Sciatic nerve (tissue), 2 donors: ENCODE data around the gene RAVER1. TPM values are rescaled to one million over a fixed set of nuclear protein-coding genes. Genes with fewer than 3 reads are reported as not detected.
"Not testable (repeated sequence)": the region's sequence is repeated elsewhere in the genome, so short reads cannot be mapped to it uniquely, and the experiment has no call there.

Experiments used
- ATAC-seq: fragments of 200-7000 bp; cut with Tn5 transposase; one replicate; pipeline ENCODE4 v1.9.1; 2020; ENCODE audit warnings: mild to moderate bottlenecking, moderate library complexity
- DNase-seq: peaks from one replicate; pipeline ENCODE4 v3.0.0-alpha.2; 2020; ENCODE audit warnings: low spot score
- intact Hi-C: fragments of 100-400 bp; cut with DNase I; formaldehyde crosslinking; loops from one replicate; pipeline ENCODE4 v1.14.2; 2022
- total RNA-seq: library from RNA; stranded (reverse); fragmentation: NEBNext Ultra II Directional; extraction: Animal tissue kit (Norgen Biotek cat#: 25700); gene quantifications from one replicate; pipeline ENCODE4 v1.2.1, GENCODE V29; 2021
- donor health status: DM: no; HTN: no; CAD: no.
- donor health status: DM: no; HTN: no; CAD: no.

RAVER1 gene
- total RNA-seq, 1 donor from 2014 or later: 20.3 TPM

DNA sequence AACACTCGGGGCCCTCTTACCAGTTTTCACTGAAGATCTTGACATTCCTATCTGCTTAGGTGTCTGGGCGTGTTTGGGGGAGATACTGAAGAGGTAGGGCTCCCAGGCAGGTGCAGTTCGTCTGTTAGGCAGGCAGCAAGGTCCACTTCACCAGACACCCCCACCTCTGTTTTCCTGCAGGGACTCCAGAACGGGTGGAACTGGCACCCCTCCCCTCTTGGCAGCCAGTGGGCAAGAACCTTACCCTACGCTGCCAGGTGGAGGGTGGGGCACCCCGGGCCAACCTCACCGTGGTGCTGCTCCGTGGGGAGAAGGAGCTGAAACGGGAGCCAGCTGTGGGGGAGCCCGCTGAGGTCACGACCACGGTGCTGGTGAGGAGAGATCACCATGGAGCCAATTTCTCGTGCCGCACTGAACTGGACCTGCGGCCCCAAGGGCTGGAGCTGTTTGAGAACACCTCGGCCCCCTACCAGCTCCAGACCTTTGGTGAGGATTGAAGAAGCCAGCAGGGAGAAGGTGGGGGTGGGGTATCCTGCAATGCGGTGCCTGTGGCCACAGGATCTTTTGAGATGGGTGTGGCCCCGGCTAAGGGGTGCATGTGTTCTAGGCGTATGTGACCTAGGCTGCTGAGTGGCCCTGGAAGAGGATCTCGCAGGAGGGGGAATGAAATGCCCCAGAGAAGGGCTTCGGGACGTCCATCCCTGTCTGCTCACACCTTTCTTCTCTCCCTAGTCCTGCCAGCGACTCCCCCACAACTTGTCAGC, 49.8 kb downstream of the RAVER1 start:
- intact Hi-C loops: no loop called here
- ATAC-seq: no peak
- DNase-seq: no peak

DNA sequence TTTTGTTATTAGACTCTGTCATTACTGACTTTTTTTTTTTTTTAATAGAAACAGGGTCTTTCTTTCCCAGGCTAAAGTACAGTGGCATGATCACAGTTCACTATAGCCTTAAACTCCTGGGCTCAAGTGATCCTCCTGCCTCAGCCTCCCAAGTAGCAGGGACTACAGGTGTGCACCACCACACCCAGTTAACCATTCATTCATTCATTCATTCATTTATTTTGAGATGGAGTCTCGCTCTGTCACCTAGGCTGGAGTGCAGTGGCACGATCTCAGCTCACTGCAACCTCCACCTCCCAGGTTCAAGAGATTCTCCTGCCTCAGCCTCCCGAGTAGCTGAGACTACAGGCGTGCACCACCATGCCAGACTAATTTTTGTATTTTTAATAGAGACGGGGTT, 51.3 kb downstream of the RAVER1 start:
- DNase-seq, ATAC-seq, intact Hi-C loops: not testable (repeated sequence)

DNA sequence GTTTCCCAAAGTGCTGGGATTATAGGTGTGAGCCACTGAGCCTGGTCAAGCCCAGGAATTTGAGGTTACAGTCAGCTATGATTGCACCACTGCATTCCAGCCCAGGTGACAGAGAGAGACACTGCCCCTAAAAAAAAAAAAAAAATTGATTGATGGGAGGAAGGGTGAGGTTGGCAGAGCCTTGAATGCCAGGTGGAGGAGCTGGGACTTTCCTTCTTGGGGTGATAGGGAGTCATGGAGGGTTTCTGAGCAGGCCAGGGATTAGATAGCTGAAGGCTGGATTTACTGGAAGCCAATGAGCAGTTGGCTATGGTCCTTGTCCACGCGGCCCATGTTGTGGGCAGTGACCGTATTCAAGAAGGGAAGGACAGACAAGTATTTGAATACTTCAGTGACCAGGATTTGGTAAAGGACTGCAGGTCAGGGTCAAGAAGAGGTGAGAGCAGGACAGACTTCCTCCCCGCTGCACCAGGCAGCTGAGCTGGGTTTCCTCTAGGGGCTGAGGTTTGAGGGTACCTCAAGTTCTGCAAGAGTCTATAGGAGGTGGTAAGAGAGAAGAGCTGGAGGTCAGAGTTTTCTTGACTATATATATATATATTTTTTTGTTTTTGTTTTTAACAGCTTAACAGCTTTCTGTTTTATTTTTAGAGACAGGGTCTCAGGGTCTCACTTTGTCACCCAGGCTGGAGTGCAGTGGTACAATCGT, 53.4 kb downstream of the RAVER1 start:
- ATAC-seq (no peak), DNase-seq (no peak)
- intact Hi-C loops: no loop called here

DNA sequence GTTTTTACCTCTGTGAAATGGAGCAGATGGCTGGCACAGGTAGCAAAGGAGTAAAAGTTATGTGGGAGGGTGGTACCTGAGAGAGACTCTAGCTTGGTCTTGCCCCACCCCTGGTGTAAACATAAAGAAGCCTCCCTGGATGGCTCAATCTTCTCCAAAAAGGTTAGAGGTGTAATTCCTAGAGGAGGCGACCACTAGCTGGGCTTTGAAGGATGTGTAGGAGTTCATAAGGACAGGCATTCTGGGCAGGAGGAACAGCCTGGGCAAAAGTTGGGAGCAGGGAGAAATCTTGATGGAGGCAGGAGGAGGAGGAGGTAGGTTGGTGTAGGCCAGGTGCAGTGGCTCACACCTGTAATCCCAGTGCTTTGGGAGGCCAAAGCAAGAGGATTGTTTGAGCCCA, 54.4 kb downstream of the RAVER1 start:
- no peak for ATAC-seq
- intact Hi-C loops: no loop called here
- DNase-seq: no peak

DNA sequence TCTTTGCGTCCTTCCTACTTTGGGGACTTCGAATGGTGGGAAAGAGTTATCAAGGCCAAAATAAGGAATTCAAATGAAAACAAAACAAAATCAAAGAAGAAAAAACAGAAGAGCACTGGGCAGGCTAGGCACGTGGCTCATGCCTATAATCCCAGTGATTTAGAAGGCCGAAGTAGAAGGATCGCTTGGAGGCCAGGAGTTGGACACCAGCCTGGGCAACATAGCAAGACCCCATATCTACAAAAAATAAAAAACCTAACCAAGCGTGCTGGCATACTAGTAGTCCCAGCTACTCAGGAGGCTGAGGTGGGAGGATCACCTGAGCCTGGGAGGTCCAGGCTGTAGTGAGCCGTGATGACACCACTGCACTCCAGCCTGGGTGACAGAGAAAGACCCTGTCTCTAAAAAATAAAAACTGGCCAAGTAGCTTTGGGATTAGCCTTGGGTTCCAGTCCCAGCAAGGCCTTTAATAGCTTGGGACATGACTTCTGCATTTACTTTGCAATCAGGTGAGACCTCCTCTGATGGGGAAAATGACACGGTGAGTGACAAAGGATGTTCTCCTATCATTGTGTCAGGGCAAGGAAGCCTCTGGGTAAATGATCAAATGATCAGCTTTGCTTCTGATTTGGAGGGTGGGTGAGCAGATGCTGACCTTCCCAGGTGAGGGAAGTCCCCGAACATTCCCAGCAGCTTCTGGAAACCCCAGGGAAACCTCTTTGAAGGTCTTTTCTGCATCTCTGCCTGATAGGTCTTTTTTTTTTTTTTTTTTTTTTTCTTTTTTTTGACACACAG, 55.3 kb downstream of the RAVER1 start:
- ATAC-seq (no peak), DNase-seq (no peak)
- intact Hi-C loops: no loop called here

DNA sequence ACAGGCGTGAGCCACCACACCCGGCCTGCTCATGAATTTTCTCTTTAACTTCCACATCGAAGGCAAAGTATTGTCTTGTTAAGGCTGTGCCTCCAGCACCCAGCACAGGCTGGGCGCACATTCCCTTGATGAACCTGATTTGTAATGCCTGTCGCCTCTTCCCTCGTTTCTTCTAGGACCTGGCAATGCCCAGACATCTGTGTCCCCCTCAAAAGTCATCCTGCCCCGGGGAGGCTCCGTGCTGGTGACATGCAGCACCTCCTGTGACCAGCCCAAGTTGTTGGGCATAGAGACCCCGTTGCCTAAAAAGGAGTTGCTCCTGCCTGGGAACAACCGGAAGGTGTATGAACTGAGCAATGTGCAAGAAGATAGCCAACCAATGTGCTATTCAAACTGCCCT, 58.7 kb downstream of the RAVER1 start:
- intact Hi-C loops: no loop called here
- ATAC-seq: no peak
- DNase-seq: no peak

DNA sequence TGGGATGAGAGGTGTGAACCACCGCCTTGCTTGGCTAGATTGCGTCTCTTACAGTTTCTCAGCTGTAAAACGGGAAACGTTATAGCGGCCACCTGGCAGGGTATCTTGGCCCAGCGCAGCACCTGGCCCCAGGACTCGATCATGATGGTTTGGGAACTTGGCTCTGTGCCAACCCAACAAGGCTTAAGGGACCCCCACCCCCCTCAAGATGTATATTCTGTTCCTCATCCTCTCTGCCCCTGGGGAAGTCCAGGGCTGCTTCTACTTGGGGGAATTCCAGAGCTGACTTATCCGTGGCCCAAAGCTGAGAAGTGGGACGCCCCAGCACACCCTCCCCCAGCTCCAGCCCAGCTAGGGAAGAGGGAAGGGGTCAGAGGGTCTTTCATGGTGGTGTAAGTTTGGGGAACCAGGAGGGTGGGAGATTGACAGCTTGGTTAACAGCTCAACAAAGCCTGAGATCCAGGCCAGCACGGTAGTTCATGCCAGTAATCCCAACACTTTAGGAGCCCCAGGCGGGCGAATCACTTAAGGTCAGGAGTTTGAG, 61.7 kb downstream of the RAVER1 start:
- peak; percentile 4 for ATAC-seq
- no peak for DNase-seq
- intact Hi-C loops: no loop called here

DNA sequence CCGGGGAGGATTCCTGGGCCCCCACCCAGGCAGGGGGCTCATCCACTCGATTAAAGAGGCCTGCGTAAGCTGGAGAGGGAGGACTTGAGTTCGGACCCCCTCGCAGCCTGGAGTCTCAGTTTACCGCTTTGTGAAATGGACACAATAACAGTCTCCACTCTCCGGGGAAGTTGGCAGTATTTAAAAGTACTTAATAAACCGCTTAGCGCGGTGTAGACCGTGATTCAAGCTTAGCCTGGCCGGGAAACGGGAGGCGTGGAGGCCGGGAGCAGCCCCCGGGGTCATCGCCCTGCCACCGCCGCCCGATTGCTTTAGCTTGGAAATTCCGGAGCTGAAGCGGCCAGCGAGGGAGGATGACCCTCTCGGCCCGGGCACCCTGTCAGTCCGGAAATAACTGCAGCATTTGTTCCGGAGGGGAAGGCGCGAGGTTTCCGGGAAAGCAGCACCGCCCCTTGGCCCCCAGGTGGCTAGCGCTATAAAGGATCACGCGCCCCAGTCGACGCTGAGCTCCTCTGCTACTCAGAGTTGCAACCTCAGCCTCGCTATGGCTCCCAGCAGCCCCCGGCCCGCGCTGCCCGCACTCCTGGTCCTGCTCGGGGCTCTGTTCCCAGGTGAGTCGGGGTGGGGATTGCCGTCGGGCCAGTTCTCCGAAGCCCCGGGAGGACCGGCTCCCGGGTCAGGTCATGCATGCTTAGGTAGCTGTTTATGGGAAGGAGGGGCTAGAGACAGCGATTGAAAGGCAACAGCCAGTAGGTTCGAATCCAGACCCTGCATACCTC, 62.5 kb downstream of the RAVER1 start, which contains the start of gene ICAM1:
TSS of gene ICAM1 (plus strand) at position 505 of the 779 bp plus-strand sequence. CDS start at position 545, 40 bp downstream.
- ATAC-seq (peak; percentile 83), DNase-seq (peak; percentile 93)
- intact Hi-C loops: no loop called here

DNA sequence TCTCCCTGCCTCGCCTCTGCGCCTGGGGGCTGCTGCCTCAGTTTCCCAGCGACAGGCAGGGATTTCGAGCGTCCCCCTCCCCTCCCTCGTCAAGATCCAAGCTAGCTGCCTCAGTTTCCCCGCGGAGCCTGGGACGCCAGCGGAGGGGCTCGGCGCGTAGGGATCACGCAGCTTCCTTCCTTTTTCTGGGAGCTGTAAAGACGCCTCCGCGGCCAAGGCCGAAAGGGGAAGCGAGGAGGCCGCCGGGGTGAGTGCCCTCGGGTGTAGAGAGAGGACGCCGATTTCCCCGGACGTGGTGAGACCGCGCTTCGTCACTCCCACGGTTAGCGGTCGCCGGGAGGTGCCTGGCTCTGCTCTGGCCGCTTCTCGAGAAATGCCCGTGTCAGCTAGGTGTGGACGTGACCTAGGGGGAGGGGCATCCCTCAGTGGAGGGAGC, 63.1 kb downstream of the RAVER1 start:
- ATAC-seq (peak; percentile 73), DNase-seq (peak; percentile 85)
- intact Hi-C loops: no loop called here

DNA sequence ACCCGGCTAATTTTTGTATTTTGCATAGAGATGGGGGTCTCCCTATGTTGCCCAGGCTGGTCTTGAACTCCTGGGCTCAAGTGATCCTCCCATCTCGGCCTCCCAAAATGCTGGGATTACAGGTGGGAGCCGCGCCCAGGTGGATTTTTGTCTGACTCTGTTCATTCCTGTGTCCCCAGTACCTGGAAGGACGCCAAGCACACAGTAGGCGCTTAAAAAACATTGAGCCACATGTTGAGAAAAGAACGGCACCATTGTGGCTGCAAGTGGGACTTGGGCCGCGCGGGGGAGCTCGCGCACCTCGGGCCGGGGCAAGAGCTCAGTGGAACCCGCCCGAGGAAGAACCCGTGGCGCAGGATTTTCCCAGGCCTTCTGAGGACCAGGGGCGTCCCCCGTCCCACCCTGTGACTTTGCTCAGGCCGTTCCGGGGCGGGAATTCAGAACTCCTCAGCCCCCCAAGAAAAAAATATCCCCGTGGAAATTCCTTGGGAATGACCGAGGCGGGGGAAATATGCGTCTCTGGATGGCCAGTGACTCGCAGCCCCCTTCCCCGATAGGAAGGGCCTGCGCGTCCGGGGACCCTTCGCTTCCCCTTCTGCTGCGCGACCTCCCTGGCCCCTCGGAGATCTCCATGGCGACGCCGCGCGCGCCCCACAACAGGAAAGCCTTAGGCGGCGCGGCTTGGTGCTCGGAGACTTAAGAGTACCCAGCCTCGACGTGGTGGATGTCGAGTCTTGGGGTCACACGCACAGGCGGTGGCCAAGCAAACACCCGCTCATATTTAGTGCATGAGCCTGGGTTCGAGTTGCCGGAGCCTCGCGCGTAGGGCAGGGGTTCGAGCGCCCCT, 63.8 kb downstream of the RAVER1 start:
- ATAC-seq: peak; percentile 88
- intact Hi-C loops: loop anchor here (5.0 kb wide), 1 partner anchor 123 kb away; no protein-coding TSS in a partner anchor

DNA sequence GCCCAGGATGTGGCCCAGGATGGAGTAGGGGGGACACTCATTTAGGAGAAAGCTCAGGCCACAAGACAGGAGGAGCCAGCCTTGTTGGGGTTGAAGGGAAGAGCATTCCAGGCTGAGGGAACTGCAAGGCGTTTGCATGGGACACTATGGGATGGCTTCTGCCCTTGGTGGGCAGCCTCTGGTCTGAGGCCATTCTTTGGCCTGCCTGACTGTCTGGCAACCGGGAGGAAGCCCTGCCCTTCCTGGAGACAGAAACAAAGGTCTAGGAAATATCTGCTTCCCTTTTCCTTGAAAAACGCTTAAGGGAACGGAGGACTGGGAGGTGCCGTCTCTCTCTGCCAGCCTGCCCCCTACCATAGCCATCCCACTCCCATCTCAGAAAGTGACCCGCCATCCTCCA, 65.3 kb downstream of the RAVER1 start:
- intact Hi-C loops: loop anchor here (5.0 kb wide), 1 partner anchor 124 kb away; no protein-coding TSS in a partner anchor
- ATAC-seq: no peak

More for the DNA sequence above, 63.8 kb downstream of the RAVER1 start:
- peak; percentile 93 for DNase-seq

DNA sequence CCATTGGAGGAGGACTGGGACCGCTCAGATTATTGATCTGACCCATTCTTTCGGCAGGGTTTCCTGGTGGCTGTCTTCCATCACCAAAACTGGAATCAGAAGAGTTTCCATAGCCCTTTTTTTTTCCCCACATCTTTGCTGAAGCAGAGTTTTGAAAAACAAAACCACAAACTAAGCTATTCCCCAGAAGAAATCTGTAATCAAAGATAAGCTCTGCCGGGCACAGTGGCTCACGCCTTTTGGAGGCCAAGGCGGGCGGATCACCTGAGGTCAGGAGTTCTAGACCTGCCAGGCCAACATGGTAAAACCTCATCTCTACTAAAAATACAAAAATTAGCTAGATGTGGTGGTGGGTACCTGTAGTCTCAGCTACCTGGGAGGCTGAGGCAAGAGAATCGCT, 66.6 kb downstream of the RAVER1 start:
- ATAC-seq (no peak), DNase-seq (no peak)
- intact Hi-C loops: loop anchor here (5.0 kb wide), 1 partner anchor 126 kb away; no protein-coding TSS in a partner anchor

More for the DNA sequence above, 65.3 kb downstream of the RAVER1 start:
- DNase-seq: no peak

Other genes with a start within 250 kb of the RAVER1 start
- 47.0 TPM for gene SHFL, start 247.2 kb downstream of the RAVER1 start, total RNA-seq
- gene ANGPTL6, start 230.9 kb downstream of the RAVER1 start, total RNA-seq: not detected
- 31.3 TPM for gene PPAN, start 227.2 kb downstream of the RAVER1 start, total RNA-seq
- 9.9 TPM for gene P2RY11, start 221.8 kb downstream of the RAVER1 start, total RNA-seq
- 155 TPM for gene EIF3G, start 213.6 kb downstream of the RAVER1 start, total RNA-seq
- 70.8 TPM for gene DNMT1, start 138.6 kb downstream of the RAVER1 start, total RNA-seq
- 15.9 TPM for gene S1PR2, start 102.2 kb downstream of the RAVER1 start, total RNA-seq
- gene MRPL4, start 81.3 kb downstream of the RAVER1 start, total RNA-seq: 29.3 TPM
- gene ICAM1, start 62.4 kb downstream of the RAVER1 start, total RNA-seq: 30.7 TPM
- not detected for gene ICAM4, start 46.6 kb downstream of the RAVER1 start, total RNA-seq
- gene ICAM5, start 43.6 kb downstream of the RAVER1 start, total RNA-seq: 1.6 TPM
- gene ZGLP1, start 23.7 kb downstream of the RAVER1 start, total RNA-seq: 5.7 TPM
- 15.2 TPM for gene FDX2, start 17.5 kb downstream of the RAVER1 start, total RNA-seq
- gene ICAM3, start 6.1 kb upstream of the RAVER1 start, total RNA-seq: 10.5 TPM
- 128 TPM for gene TYK2, start 47.0 kb upstream of the RAVER1 start, total RNA-seq
- gene CDC37, start 70.0 kb upstream of the RAVER1 start, total RNA-seq: 128 TPM
- gene PDE4A, start 87.0 kb upstream of the RAVER1 start, total RNA-seq: 11.0 TPM
- 63.9 TPM for gene KEAP1, start 169.8 kb upstream of the RAVER1 start, total RNA-seq
- gene S1PR5, start 183.9 kb upstream of the RAVER1 start, total RNA-seq: 0.53 TPM
- 15.1 TPM for gene ATG4D, start 210.4 kb upstream of the RAVER1 start, total RNA-seq
- 25.0 TPM for gene KRI1, start 232.5 kb upstream of the RAVER1 start, total RNA-seq
- 14.9 TPM for gene CDKN2D, start 235.4 kb upstream of the RAVER1 start, total RNA-seq